Gastroesophageal sphincter (tissue), 4 donors: ENCODE results near the gene ARHGAP5. TPM values are rescaled to one million over a fixed set of nuclear protein-coding genes. Genes with fewer than 3 reads are reported as not detected.

ENCODE experiments used
- ATAC-seq: fragments of 150-250 bp; one replicate; pipeline ENCODE4 v1.9.1; 2016; ENCODE audit warnings: mild to moderate bottlenecking, moderate library complexity
- H3K27ac ChIP-seq, 4 donors: fragments of 200-600 bp; sonication (generic) in 3 of 4; 1 replicate in 3 of 4; 2 replicates in 1 of 4; pipeline ENCODE4 v1.5.1; 2016 to 2019
- H3K27me3 ChIP-seq: fragments of 200-600 bp; sonication (generic); one replicate; pipeline ENCODE4 v1.5.1; 2019
- H3K36me3 ChIP-seq, 2 donors: fragments of 200-600 bp; sonication (generic); one replicate each; pipeline ENCODE4 v1.5.1; 2019; ENCODE audit warnings: control low read depth in 1 of 2
- H3K4me1 ChIP-seq, 3 donors: fragments of 200-600 bp; sonication (generic); 1 replicate in 2 of 3; 2 replicates in 1 of 3; pipeline ENCODE4 v1.5.1; 2016 to 2019; ENCODE audit warnings: control low read depth in 2 of 3
- H3K4me3 ChIP-seq, 2 donors: fragments of 200-600 bp; sonication (generic); one replicate each; pipeline ENCODE4 v1.5.1; 2019; ENCODE audit warnings: mild to moderate bottlenecking in 1 of 2, moderate library complexity in 1 of 2
- H3K9me3 ChIP-seq, 3 donors: fragments of 200-600 bp; sonication (generic); one replicate each; pipeline ENCODE4 v1.5.1; 2017 to 2019; ENCODE audit warnings: control low read depth in 2 of 3
- CTCF ChIP-seq, 4 experiments: fragments of 200-600 bp in 2 of 4; fragments of 450-650 bp in 2 of 4; sonication (generic) in 1 of 4; IDR thresholded peaks; one replicate each; pipeline ENCODE4 v1.5.1; 2017 to 2019; ENCODE audit warnings: antibody characterized with exemption in 4 of 4, mild to moderate bottlenecking in 2 of 4, moderate library complexity in 2 of 4
- EP300 ChIP-seq: sonication (generic); formaldehyde crosslinking; IDR thresholded peaks from one replicate; pipeline ENCODE4 v1.6.1; 2017; ENCODE audit warnings: antibody characterized with exemption, mild to moderate bottlenecking
- POLR2A ChIP-seq, 2 donors: fragments of 450-650 bp; IDR thresholded peaks; one replicate each; pipeline ENCODE4 v1.6.1; 2017; ENCODE audit warnings: antibody characterized with exemption in 2 of 2, mild to moderate bottlenecking in 2 of 2, moderate library complexity in 1 of 2
- POLR2AphosphoS5 ChIP-seq: sonication (generic); formaldehyde crosslinking; IDR thresholded peaks from one replicate; pipeline ENCODE4 v1.6.1; 2017; ENCODE audit warnings: antibody characterized with exemption
- WGBS, 2 donors: methylation state at CpG; one replicate each; pipeline ENCODE4 v1.1.5; 2018; ENCODE audit warnings: low coverage in 1 of 2; 5-methylcytosine and 5-hydroxymethylcytosine counted together
- total RNA-seq, 4 donors: library from RNA; depleted of rRNA; stranded (reverse); fragments of >200 nt; gene quantifications; one replicate each; pipeline ENCODE4 v1.1.0, GENCODE V29; 2016

Gene ARHGAP5
- total RNA-seq, 4 donors from 2014 or later, result 196 to 265 (median 239) TPM

- TF ChIP-seq CTCF (IDR thresholded peaks at IDR 0.05), result no peak
- no peak for TF ChIP-seq EP300
- no peak for TF ChIP-seq POLR2A (IDR thresholded peaks at IDR 0.05)
- TF ChIP-seq POLR2AphosphoS5, result no peak
- H3K27ac ChIP-seq, result peak overlapping the region; percentile 93 to 100 (median 98)
- peak; percentile 22 for ATAC-seq
- no peaks in the 10 kb centered on the region for H3K9me3 ChIP-seq
- H3K4me3 ChIP-seq, result peak overlapping the region; percentile 96 to 98
- WGBS, 2 donors, result 2 to 4% methylated on average over 4 to 17 of the region's 23 CpGs
- no peaks in the 10 kb centered on the region for H3K27me3 ChIP-seq
- H3K4me1 ChIP-seq, result peaks cover 0 to 62% (median 12%) of the 10 kb centered on the region in 3 donors
- H3K36me3 ChIP-seq, result no peaks in the 10 kb centered on the region
These were observed 1.3 kb upstream of the ARHGAP5 start for GRCh38 chr14:32075672-32076277.

- TF ChIP-seq EP300 (no peak), POLR2AphosphoS5 (peak; percentile 95), CTCF (IDR thresholded peaks at IDR 0.05) (peak in 1 of 4 experiments; percentile 2), POLR2A (IDR thresholded peaks at IDR 0.05) (peak; percentile 56 to 70)
- peak overlapping the region; percentile 96 to 100 (median 99) for H3K27ac ChIP-seq
- H3K4me1 ChIP-seq, result peaks cover 0 to 67% (median 12%) of the 10 kb centered on the region in 3 donors
- peak overlapping the region; percentile 96 to 98 for H3K4me3 ChIP-seq
- peak; percentile 96 for ATAC-seq
- no peaks in the 10 kb centered on the region for H3K27me3 ChIP-seq
- 1 to 2% methylated on average over 9 to 17 of the region's 76 CpGs for WGBS, 2 donors
- H3K9me3 ChIP-seq, result no peaks in the 10 kb centered on the region
- no peaks in the 10 kb centered on the region for H3K36me3 ChIP-seq
These were observed 625 bp upstream of the ARHGAP5 start for GRCh38 chr14:32076278-32077080.

DNA sequence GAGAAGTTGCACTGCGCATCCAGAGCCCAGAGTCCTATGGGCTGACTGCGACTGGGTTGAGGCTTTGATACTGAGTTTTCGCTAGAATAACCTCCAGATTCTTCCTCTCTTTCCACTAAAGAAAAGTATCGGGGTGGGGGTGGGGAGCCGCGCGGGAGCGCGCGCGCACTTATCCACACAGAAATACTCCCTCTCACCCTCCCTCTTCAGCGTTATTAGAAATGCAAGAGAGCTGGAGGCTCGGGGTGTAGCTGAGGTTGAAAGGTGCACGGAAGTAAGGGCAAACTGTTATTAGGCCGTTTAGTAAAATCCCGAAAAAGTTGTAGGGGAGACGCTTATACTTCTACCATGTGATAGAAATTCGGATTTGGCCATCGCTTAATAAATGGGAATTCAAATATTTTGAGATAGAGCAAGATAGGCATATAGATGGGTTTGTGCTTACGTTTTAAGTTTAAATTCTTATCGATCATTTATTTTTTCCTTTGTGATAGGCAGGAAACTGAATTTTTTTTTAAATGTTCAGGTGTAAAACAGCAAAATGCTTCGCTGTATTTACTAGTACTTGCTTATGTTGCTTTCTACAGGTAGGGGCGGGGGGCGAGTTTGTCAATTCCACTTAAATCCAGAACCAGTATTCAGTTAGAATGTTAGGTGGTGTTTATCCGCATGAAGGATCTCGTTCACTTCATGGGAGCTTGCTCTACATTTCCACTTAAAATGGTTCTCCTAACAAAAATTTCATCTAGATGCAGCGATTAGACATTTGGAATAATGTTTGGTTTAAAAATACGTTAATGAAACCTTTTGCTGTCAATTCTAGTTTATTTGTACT is 1.1 kb downstream of the ARHGAP5 start:
- peak overlapping the region; percentile 96 to 98 for H3K4me3 ChIP-seq
- H3K27me3 ChIP-seq, result no peaks in the 10 kb centered on the region
- H3K4me1 ChIP-seq, result peaks cover 3 to 74% (median 12%) of the 10 kb centered on the region in 3 donors
- H3K36me3 ChIP-seq, result no peaks in the 10 kb centered on the region
- no peak for ATAC-seq
- 3 to 4% methylated on average over 15 to 20 of the region's 28 CpGs for WGBS, 2 donors
- no peak for TF ChIP-seq CTCF (IDR thresholded peaks at IDR 0.05)
- no peak for TF ChIP-seq EP300
- no peak for TF ChIP-seq POLR2AphosphoS5
- H3K27ac ChIP-seq, result peak overlapping the region; percentile 96 to 100 (median 99)
- H3K9me3 ChIP-seq, result no peaks in the 10 kb centered on the region

DNA sequence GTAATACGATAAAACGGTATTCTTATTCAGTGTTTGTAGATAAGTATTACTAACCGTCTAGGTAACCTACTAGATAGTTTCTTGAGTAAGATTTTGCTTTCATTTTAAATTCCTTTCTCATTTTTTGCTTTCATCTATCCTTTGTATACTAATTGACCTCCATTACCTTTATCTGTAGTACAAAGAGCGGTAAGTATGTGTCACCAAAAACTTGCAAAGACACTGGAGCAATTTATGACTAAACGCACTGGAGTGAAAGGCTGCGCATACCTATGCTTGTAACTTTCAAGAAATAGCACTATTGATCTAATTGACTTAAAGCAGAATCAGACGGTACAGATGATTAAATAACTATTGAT is 1.7 kb downstream of the ARHGAP5 start:
- H3K4me1 ChIP-seq, result peaks cover 5 to 74% (median 12%) of the 10 kb centered on the region in 3 donors
- no peaks in the 10 kb centered on the region for H3K36me3 ChIP-seq
- no peaks in the 10 kb centered on the region for H3K9me3 ChIP-seq
- peak overlapping the region in 3 of 4 donors; percentile 96 to 100 (median 99) for H3K27ac ChIP-seq
- no peak for ATAC-seq
- WGBS, 2 donors, result 25 to 29% methylated on average over 7 of the region's 7 CpGs
- no peak for TF ChIP-seq CTCF (IDR thresholded peaks at IDR 0.05)
- TF ChIP-seq POLR2A (IDR thresholded peaks at IDR 0.05), result no peak
- TF ChIP-seq EP300, result no peak
- TF ChIP-seq POLR2AphosphoS5, result no peak
- peak overlapping the region; percentile 96 to 98 for H3K4me3 ChIP-seq
- no peaks in the 10 kb centered on the region for H3K27me3 ChIP-seq
